Measurements from ENCODE around the gene TUFT1.
"Not testable (repeated sequence)": the region's sequence is repeated elsewhere in the genome, so short reads cannot be mapped to it uniquely, and the experiment has no call there.

TUFT1 gene

GRCh38 chr1:151512801-151513625, 27.1 kb upstream of the TUFT1 start:
- DNase-seq, result no peak

DNA sequence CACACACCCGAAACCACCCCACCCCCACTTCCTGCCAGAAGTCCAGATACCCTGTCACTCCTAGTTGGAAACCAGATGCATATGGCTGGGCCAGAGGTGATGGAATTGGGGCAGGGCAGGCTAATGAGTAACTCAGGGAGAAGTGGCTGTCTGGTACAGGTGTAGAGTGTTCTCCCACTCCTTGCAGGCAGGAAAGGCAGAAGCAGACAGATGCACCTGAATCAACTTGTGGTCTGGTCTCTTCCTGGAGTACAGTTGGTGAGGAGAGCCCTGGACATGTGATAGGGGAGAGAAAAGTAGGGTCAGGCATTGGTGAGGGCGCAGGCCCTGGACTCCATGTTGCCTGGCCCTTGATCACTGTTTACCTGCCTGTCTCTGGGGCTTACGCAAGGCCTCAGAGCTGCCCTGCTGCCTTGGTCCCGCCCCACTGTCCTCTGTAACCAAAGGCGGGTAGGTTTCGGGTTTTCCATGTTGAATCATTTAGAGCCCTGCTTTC, 26.4 kb upstream of the TUFT1 start:
- peak; percentile 41 for DNase-seq

- DNase-seq, result no peak
These were observed 25.7 kb upstream of the TUFT1 start for GRCh38 chr1:151514366-151514765.

DNA sequence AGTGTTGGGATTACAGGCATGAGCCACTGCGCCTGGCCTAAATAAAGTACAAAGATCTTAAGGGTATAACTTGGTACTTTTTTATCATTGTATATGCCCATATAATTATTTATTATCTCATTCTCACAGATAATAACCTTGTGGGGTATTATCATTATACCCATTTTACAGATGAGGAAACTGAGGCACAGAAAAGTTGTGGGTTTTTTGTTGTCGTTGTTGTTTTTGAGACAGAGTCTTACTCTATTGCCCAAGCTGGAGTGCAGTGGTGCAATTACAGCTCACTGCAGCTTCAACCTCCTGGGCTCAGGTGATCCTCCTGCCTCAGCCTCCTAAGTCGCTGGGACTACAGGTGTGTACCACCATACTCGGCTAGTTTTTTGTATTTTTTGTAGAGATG, 24.8 kb upstream of the TUFT1 start:
- no peak for DNase-seq

- DNase-seq, result no peak
These were observed 24.0 kb upstream of the TUFT1 start for GRCh38 chr1:151516031-151516511.

- no peak for DNase-seq
These were observed 21.7 kb upstream of the TUFT1 start for GRCh38 chr1:151518431-151518830.

- DNase-seq, result no peak
These were observed 21.2 kb upstream of the TUFT1 start for GRCh38 chr1:151518936-151519335.

DNA sequence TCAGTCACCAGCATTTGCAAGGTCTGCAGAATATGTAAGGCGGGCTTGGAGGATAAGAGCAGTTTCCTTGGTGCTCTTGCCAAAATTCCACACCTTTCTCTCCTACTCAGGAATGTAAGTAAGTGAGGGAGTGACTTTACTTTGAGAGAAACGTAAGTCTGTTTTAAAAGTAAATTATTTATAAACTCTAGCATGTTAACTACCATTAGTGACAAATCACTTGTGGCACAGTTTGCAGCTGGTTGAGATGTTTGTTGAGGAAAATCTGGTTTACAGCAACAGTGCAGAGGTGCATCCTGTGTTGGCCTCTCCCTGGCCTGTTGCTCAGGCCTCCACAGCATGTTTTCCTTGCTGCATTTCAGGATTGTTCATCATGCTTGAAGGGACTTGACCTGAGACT, 20.4 kb upstream of the TUFT1 start:
- no peak for DNase-seq

GRCh38 chr1:151520359-151520758, 19.8 kb upstream of the TUFT1 start:
- DNase-seq, result no peak

DNA sequence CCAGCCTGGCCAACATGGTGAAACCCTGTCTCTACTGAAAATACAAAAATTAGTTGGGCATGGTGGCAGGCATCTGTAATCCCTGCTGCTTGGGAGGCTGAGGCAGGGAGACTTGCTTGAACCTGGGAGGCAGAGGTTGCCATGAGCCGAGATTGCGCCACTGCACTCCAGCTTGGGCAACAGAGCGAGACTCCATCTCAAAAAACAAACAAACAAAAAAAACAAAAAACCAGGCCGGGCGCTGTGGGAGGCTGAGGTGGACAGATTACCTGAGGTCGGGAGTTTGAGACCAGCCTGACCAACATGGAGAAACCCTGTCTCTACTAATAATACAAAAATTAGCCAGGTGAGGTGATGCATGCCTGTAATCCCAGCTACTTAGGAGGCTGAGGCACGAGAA, 17.7 kb upstream of the TUFT1 start:
- DNase-seq, result not testable (repeated sequence)

- no peak for DNase-seq
These were observed 16.8 kb upstream of the TUFT1 start for GRCh38 chr1:151523326-151523725.

- DNase-seq, result no peak
These were observed 15.4 kb upstream of the TUFT1 start for GRCh38 chr1:151524736-151525135.

- DNase-seq, result no peak
These were observed 13.2 kb upstream of the TUFT1 start for GRCh38 chr1:151526735-151527525.

DNA sequence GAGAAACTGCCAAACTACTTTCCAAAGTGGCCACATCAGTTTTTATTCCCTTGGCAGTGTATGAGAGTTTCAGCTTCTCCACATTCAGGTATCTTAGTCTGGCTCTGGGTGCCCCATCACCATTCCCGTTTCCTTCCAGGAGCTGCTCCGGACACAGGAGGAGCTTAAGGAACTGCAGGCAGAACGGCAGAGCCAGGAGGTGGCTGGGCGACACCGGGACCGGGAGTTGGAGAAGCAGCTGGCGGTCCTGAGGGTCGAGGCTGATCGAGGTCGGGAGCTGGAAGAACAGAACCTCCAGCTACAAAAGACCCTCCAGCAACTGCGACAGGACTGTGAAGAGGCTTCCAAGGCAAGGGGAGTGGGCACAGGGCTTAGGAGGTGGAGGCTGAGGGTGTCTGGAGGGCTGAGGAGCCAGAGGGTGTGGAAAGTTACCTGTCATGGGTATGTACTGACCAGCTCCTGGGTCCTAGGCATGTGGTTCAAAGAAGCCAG, 10.9 kb upstream of the TUFT1 start:
- no peak for DNase-seq

DNA sequence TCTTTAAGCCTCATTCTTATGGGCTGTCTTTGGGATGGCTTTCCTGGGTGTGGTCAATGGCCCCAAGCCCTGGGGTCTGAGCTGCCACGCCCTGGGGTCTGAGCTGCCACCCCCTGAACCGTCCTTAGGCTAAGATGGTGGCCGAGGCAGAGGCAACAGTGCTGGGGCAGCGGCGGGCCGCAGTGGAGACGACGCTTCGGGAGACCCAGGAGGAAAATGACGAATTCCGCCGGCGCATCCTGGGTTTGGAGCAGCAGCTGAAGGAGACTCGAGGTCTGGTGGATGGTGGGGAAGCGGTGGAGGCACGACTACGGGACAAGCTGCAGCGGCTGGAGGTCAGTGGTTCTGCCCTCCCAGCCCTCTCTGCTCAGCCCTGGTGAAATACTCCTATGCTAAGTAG, 10.3 kb upstream of the TUFT1 start:
- no peak for DNase-seq

GRCh38 chr1:151530461-151530860, 9.6 kb upstream of the TUFT1 start:
- DNase-seq, result no peak

DNA sequence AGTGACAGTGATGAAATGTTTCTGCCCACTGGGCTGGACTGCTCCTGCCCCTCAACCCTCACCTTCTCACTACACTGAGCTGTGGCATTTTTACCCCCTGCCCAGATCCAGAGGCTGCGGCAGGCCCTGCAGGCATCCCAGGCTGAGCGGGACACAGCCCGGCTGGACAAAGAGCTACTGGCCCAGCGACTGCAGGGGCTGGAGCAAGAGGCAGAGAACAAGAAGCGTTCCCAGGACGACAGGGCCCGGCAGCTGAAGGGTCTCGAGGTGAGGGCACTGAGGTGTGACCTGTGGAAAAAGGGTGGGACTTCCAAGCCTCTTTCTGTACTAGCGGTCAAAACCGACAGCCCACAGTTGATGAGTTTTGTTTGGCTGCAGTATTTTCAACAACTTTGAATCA, 6.2 kb upstream of the TUFT1 start:
- DNase-seq, result no peak

DNA sequence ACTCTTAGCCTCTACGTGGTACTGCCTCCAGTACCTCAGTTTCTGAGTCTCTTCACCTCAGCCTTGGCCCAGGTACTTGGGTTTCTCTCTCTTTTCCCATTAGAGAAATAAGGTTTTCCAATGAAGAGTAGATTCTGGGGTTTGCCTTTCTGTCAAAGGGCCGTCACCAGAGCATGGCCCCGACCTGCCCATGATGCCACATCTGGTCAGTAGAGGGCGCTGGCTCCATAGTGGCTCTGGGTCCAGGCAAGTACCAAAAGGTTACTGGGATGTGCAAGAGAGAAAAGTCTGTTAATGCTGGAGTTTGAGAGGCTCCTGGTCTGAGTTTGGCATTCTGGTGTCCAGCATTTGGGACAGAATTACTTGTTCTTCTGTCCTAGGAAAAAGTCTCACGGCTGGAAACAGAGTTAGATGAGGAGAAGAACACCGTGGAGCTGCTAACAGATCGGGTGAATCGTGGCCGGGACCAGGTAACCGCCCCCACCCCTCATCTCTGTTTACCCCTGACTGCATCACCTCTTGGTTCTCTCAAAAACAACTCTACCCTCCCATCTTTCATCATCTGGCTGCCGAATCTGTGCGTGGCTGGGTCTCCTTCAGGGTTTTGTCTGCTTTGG, 5.3 kb upstream of the TUFT1 start:
- DNase-seq, result peak; percentile 85

GRCh38 chr1:151535326-151536271, 4.5 kb upstream of the TUFT1 start:
- no peak for DNase-seq

- DNase-seq, result no peak
These were observed 3.6 kb upstream of the TUFT1 start for GRCh38 chr1:151536499-151536898.

DNA sequence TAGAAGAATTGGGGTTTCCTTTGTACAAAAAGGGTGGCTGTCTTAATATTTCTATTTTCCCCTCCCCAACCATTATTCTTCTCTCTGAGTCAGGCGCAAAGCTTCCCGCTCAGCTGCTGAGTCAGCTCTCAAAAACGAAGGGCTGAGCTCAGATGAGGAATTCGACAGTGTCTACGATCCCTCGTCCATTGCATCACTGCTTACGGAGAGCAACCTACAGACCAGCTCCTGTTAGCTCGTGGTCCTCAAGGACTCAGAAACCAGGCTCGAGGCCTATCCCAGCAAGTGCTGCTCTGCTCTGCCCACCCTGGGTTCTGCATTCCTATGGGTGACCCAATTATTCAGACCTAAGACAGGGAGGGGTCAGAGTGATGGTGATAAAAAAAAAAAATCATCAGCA, 3.0 kb upstream of the TUFT1 start:
- DNase-seq, result no peak
